KMS-11 (cell line): ENCODE data around the gene OVCH2.

ENCODE experiments used
- H2AFZ ChIP-seq: fragments of 200-600 bp; sonication (generic); 2 replicates; pipeline ENCODE4 v1.6.1; 2016; ENCODE audit warnings: antibody characterized with exemption, mixed run types, low read depth
- H3K27ac ChIP-seq: fragments of 200-600 bp; sonication (generic); 2 replicates; pipeline ENCODE4 v1.6.1; 2016; ENCODE audit warnings: mild to moderate bottlenecking, mixed run types
- H3K27me3 ChIP-seq: fragments of 200-600 bp; sonication (generic); 2 replicates; pipeline ENCODE4 v1.6.1; 2017; ENCODE audit warnings: mild to moderate bottlenecking, low read depth, mixed run types, moderate library complexity; ENCODE audit not compliant: insufficient read depth
- H3K36me3 ChIP-seq: fragments of 200-600 bp; sonication (generic); 2 replicates; pipeline ENCODE4 v1.6.1; 2017; ENCODE audit warnings: mild to moderate bottlenecking, mixed run types; ENCODE audit not compliant: insufficient read depth
- H3K4me1 ChIP-seq: fragments of 200-600 bp; sonication (generic); 2 replicates; pipeline ENCODE4 v1.6.1; 2016; ENCODE audit warnings: mild to moderate bottlenecking, low read depth, mixed run types; ENCODE audit not compliant: poor library complexity, severe bottlenecking
- H3K4me2 ChIP-seq: fragments of 200-600 bp; sonication (generic); 2 replicates; pipeline ENCODE4 v1.7.0; 2016; ENCODE audit warnings: mild to moderate bottlenecking, mixed run types
- H3K4me3 ChIP-seq: fragments of 200-600 bp; sonication (generic); IDR thresholded peaks from 2 replicates; pipeline ENCODE4 v1.6.1; 2017; ENCODE audit warnings: low read depth, low read length, mixed read lengths; ENCODE audit not compliant: insufficient read depth
- H3K79me2 ChIP-seq: fragments of 200-600 bp; sonication (generic); 2 replicates; pipeline ENCODE4 v1.6.1; 2016; ENCODE audit warnings: low read depth, mixed run types; ENCODE audit not compliant: insufficient read depth
- H3K9ac ChIP-seq: fragments of 200-600 bp; sonication (generic); 2 replicates; pipeline ENCODE4 v1.6.1; 2016; ENCODE audit warnings: mild to moderate bottlenecking, mixed run types
- H4K20me1 ChIP-seq: fragments of 200-600 bp; sonication (generic); 2 replicates; pipeline ENCODE4 v1.6.1; 2016; ENCODE audit warnings: mild to moderate bottlenecking, mixed run types; ENCODE audit not compliant: insufficient read depth
- CTCF ChIP-seq: fragments of 200-600 bp; sonication (generic); conservative IDR thresholded peaks from 2 replicates; pipeline ENCODE4 v1.6.1; 2017; ENCODE audit warnings: low read depth, mild to moderate bottlenecking, antibody characterized with exemption, low read length, moderate library complexity, mixed read lengths

Gene OVCH2

GRCh38 chr11:7651700-7652099 is 54.6 kb downstream of the OVCH2 start:
- Histone ChIP-seq H3K4me1 (no peaks in the 10 kb centered on the region), H3K4me3 (no peak overlapping the region), H2AFZ (no peak overlapping the region), H3K9ac (no peak overlapping the region), H3K4me2 (no peak overlapping the region), H3K36me3 (no peaks in the 10 kb centered on the region), H3K79me2 (no peaks in the 10 kb centered on the region), H3K27ac (no peak overlapping the region), H4K20me1 (no peaks in the 10 kb centered on the region), H3K27me3 (no peaks in the 10 kb centered on the region)
- TF ChIP-seq CTCF: no peak

DNA sequence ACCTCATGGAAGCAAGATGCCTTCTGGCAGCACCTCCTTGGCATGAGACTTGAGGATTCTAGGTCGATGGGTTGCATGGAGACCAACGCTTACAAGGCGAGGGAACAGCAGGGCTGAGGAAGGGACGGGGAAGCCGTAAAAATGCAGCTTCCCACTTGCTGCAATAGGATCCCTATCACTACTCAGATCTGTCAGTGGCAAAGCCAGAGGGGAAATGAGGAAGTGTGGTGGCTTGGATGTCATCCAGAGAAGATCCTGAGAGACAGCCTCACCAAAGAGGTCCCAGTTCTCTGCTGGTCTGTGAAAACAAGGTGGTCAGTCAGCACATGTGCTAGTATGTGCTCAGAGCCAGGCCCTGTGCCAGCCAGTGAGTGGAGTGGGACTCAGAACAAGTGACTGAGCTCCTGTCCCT is 55.1 kb downstream of the OVCH2 start:
- no peak overlapping the region for H3K9ac ChIP-seq
- H3K27me3 ChIP-seq: no peaks in the 10 kb centered on the region
- no peak overlapping the region for H3K4me3 ChIP-seq
- no peaks in the 10 kb centered on the region for H4K20me1 ChIP-seq
- no peak overlapping the region for H2AFZ ChIP-seq
- no peaks in the 10 kb centered on the region for H3K4me1 ChIP-seq
- no peak for TF ChIP-seq CTCF
- H3K36me3 ChIP-seq: no peaks in the 10 kb centered on the region
- no peaks in the 10 kb centered on the region for H3K79me2 ChIP-seq
- no peak overlapping the region for H3K4me2 ChIP-seq
- no peak overlapping the region for H3K27ac ChIP-seq

GRCh38 chr11:7648264-7648663 is 58.0 kb downstream of the OVCH2 start:
- Histone ChIP-seq H4K20me1 (no peaks in the 10 kb centered on the region), H2AFZ (no peak overlapping the region), H3K4me1 (no peaks in the 10 kb centered on the region), H3K79me2 (no peaks in the 10 kb centered on the region), H3K4me2 (no peak overlapping the region), H3K4me3 (no peak overlapping the region), H3K36me3 (no peaks in the 10 kb centered on the region), H3K27ac (no peak overlapping the region), H3K9ac (no peak overlapping the region), H3K27me3 (no peaks in the 10 kb centered on the region)
- TF ChIP-seq CTCF: no peak

- no peak for TF ChIP-seq CTCF
- no peak overlapping the region for H3K4me2 ChIP-seq
- no peak overlapping the region for H3K4me3 ChIP-seq
- no peaks in the 10 kb centered on the region for H3K27me3 ChIP-seq
- no peak overlapping the region for H3K27ac ChIP-seq
- H3K4me1 ChIP-seq: no peaks in the 10 kb centered on the region
- no peak overlapping the region for H3K9ac ChIP-seq
- no peaks in the 10 kb centered on the region for H4K20me1 ChIP-seq
- no peaks in the 10 kb centered on the region for H3K36me3 ChIP-seq
- no peaks in the 10 kb centered on the region for H3K79me2 ChIP-seq
- H2AFZ ChIP-seq: no peak overlapping the region
These were observed 59.4 kb downstream of the OVCH2 start for GRCh38 chr11:7646866-7647265.

DNA sequence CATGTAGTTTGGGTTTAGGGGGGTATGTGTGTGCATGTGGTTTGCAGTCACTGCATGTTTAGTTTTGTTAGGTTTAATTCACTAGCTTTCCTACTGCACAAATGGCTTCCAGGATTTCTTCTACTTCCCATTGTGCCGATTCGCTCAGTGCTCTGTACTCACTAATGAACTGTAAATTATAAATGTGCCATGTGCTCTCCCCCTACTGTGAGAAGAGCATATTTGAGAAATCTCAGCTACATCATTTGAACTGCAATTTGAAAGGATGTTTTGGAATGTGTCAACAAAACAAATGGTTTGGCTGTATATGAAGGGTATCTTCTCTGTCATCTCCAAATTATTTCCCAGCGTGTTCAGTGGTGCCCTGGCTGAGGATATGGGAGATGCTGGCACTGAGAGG is 61.1 kb downstream of the OVCH2 start:
- TF ChIP-seq CTCF: no peak
- Histone ChIP-seq H3K27ac (no peak overlapping the region), H3K9ac (no peak overlapping the region), H2AFZ (no peak overlapping the region), H3K27me3 (no peaks in the 10 kb centered on the region), H3K4me2 (no peak overlapping the region), H3K36me3 (no peaks in the 10 kb centered on the region), H3K79me2 (no peaks in the 10 kb centered on the region), H3K4me1 (no peaks in the 10 kb centered on the region), H4K20me1 (no peaks in the 10 kb centered on the region), H3K4me3 (no peak overlapping the region)
